Measurements from ENCODE around the gene HSD17B14.
"Not testable (repeated sequence)": the region's sequence is repeated elsewhere in the genome, so short reads cannot be mapped to it uniquely, and the experiment has no call there.

Gene HSD17B14

DNA sequence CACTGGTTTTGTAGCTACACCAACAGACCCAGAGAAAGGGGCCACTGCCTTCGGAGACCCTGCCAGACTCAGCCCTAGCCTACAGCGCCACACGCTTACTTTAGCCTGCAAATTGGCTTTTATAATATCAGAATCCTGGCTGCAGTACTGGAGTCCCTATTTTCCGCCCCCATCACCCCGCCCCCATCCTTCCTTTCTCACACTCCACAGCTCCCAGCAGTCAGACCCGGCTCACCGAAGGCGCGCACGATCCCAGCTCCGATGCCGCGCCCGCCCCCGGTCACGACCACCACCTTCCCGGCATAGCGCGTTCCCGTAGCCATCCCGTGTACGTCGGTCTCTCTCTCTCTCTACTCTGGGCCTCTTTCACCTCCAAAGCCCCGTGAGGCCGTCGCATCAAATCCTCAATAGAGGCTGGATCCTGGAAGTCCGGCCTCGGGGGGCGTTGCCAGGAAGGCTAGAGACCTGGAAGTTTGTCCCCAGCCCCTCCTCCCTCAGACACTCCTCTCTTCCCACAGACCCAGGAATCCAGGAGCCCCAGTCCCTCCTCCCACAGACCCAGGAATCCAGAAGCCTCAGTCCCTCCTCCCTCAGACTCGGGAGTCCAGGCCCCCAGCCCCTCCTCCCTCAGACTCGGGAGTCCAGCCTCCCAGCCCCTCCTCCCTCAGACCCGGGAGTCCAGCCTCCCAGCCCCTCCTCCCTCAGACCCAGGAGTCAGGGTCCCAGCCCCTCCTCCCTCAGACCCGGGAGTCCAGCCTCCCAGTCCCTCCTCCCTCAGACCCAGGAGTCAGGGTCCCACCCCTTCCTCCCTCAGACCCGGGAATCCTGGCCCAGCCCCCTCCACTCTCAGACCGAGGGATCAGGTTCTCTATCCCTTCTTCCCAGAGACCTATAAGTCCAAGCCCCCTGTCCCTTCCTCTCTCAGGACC, at the start of gene HSD17B14:
Gene HSD17B14, minus strand, starts transcription at position 403 of the 929 bp plus-strand sequence. Its CDS starts 80 bp downstream, at position 323.
- no peak for DNase-seq (ENCODE audit: low read depth in 2 of 2)

- no peak for DNase-seq (ENCODE audit: low read depth in 2 of 2)
Observed at GRCh38 chr19:48883726-48884125, 47.4 kb upstream of the HSD17B14 start.

DNA sequence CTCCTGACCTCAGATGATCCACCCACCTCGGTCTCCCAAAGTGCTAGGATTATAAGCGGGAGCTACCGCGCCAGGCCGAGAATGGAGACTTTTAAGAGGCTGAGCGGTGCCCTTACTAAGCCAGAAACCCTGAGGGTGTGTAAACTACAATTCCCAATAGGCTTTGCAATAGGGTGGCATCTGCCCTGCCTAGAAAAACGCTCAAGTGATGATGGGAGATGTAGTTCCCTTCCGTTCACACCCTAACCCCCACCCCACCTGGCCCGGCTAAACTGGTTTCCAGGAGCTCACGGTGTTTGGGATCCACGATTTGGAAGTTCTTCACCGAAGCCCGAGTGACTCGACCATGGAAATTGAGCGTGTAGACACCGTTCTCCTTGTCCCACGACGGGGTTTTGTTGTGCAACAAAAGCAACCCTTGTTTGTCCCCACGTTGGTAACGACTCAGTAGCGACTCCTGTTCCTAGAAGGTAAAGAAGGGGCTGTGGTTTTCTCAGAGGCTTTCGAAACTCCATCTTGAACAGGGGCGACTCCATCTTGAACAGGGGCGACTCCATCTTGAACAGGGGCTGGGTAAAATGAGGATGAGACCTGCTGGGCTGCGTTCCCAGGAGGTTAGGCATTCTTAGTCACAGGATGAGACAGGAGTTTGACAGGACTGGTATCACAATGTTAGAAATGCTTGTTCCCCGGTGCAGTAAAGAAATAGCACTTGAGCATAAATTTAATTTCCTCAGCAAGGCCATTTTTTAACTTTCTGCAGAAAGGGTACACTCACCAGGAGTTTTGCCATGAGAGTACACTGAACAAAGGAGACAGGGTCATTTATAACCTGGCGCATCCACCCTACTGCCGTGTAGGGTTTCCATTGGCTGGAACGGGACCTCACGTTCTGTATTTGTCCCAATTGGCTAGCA, 45.7 kb upstream of the HSD17B14 start:
- no peak for DNase-seq (ENCODE audit: low read depth in 2 of 2)

DNA sequence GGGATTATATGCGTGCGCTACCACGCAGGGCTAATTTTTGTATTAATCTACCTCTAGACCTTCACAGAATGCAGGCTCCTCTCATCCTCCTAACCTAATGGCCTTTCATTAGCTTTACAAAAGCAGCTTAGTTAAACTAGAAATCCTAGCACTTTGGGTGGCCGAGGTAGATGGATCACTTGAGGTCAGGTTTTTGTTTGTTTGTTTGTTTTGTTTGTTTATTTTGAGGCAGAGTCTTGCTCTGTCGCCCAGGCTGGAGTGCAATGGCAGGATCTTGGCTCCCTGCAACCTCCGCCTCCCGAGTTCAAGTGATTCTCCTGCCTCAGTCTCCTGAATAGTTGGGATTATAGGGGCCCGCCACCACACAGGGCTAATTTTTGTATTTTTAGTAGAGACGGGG, 43.4 kb upstream of the HSD17B14 start:
- DNase-seq (ENCODE audit: low read depth in 2 of 2): not testable (repeated sequence)

GRCh38 chr19:48879025-48879637, 42.8 kb upstream of the HSD17B14 start:
- DNase-seq (ENCODE audit: low read depth in 2 of 2): no peak

GRCh38 chr19:48878196-48879024, 42.1 kb upstream of the HSD17B14 start:
- DNase-seq (ENCODE audit: low read depth in 2 of 2): no peak

DNA sequence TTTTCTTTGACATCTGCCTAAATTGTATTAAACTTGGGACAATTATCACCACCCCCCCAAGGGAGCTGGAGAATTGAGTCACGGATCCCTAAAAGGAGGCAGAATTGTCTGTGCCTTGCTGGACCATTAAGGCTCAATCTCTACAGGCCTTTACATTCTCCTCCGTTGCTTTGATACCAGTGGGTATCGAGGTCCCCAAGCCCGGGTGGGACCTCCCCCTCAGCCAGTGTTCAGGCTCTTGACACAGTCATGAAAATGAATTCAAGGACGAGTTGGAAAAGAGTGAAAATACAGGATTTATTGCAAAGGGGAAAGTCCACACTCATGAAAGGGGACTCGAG, 41.5 kb upstream of the HSD17B14 start:
- DNase-seq (ENCODE audit: low read depth in 2 of 2): no peak

- DNase-seq (ENCODE audit: low read depth in 2 of 2): peak in 1 of 2 donors; percentile 33
Observed at GRCh38 chr19:48876043-48876981, 40.0 kb upstream of the HSD17B14 start.

DNA sequence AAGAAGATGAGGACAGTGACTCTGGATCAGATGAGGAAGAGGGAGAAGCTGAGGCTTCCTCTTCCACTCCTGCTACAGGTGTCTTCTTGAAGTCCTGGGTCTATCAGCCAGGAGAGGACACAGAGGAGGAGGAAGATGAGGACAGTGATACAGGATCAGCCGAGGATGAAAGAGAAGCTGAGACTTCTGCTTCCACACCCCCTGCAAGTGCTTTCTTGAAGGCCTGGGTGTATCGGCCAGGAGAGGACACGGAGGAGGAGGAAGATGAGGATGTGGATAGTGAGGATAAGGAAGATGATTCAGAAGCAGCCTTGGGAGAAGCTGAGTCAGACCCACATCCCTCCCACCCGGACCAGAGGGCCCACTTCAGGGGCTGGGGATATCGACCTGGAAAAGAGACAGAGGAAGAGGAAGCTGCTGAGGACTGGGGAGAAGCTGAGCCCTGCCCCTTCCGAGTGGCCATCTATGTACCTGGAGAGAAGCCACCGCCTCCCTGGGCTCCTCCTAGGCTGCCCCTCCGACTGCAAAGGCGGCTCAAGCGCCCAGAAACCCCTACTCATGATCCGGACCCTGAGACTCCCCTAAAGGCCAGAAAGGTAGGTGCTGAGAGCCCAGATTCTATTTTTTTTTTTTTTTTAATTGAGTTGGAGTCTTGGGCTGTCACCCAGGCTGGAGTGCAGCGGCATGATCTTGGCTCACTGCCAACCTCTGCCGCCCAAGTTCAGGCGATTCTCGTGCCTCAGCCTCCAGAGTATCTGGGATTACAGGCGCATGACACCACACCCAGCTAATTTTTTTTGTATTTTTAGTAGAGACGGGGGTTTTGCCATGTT, 38.2 kb upstream of the HSD17B14 start:
- DNase-seq (ENCODE audit: low read depth in 2 of 2): no peak

DNA sequence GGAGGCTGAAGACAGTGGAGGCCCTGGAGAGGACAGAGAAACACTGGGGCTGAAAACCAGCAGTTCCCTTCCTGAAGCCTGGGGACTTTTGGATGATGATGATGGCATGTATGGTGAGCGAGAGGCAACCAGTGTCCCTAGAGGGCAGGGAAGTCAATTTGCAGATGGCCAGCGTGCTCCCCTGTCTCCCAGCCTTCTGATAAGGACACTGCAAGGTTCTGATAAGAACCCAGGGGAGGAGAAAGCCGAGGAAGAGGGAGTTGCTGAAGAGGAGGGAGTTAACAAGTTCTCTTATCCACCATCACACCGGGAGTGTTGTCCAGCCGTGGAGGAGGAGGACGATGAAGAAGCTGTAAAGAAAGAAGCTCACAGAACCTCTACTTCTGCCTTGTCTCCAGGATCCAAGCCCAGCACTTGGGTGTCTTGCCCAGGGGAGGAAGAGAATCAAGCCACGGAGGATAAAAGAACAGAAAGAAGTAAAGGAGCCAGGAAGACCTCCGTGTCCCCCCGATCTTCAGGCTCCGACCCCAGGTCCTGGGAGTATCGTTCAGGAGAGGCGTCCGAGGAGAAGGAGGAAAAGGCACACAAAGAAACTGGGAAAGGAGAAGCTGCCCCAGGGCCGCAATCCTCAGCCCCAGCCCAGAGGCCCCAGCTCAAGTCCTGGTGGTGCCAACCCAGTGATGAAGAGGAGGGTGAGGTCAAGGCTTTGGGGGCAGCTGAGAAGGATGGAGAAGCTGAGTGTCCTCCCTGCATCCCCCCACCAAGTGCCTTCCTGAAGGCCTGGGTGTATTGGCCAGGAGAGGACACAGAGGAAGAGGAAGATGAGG, 37.4 kb upstream of the HSD17B14 start:
- DNase-seq (ENCODE audit: low read depth in 2 of 2): no peak

DNA sequence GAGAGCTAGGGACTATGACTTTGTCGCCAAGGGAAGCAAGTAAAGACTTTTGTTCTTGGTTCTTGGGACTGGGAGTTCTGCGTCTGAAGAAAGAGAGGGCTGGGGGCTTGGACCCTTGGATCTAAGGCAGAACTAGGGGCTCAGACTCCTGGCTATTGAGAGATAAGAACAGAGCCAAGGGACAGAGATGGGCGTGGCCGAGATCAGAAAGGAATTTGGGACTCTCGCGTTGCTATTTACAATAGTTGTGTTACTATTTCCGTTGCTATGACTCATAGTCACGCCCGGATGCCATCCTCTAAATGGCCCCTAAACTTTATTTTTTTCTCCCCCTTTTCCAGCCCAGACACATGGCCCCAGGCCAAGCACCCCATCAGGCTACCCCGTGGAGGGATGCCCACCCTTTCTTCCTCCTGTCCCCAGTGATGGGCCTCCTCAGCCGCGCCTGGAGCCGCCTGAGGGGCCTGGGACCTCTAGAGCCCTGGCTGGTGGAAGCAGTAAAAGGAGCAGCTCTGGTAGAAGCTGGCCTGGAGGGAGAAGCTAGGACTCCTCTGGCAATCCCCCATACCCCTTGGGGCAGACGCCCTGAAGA, 36.7 kb upstream of the HSD17B14 start:
- DNase-seq (ENCODE audit: low read depth in 2 of 2): peak; percentile 53 to 65

GRCh38 chr19:48872182-48872883, 36.0 kb upstream of the HSD17B14 start, which contains the start of gene PPP1R15A:
Gene PPP1R15A (plus strand): TSS chr19:48872421. CDS start chr19:48873234, 813 bp downstream.
- DNase-seq (ENCODE audit: low read depth in 2 of 2): peak; percentile 94 to 97

DNA sequence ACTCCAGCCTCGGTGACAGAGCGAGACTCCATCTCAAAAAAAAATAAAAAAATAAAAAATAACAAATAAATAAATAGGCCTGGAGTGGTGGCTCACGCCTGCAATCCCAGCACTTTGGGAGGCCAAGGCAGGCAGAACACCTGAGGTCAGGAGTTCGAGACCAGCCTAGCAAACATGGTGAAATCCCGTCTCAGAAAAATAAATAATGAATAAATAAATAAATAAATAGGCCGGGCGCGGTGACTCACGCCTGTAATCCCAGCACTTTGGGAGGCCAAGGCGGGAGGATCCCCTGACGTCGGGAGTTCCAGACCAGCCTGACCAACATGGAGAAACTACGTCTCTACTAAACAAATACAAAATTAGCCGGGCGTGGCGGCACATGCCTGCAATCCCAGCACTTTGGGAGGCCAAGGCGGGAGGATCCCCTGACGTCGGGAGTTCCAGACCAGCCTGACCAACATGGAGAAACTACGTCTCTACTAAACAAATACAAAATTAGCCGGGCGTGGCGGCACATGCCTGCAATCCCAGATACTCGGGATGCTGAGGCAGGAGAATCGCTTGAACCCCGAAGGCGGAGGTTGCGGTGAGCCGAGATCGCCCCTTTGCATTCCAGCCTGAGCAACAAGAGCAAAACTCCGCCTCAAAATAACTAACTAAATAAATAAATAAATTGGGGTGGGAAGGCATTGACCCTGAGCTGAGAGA, 35.3 kb upstream of the HSD17B14 start:
- not testable (repeated sequence) for DNase-seq (ENCODE audit: low read depth in 2 of 2)

- no peak for DNase-seq (ENCODE audit: low read depth in 2 of 2)
Observed at GRCh38 chr19:48870048-48870447, 33.8 kb upstream of the HSD17B14 start.

GRCh38 chr19:48868114-48868886, 32.0 kb upstream of the HSD17B14 start, which contains the start of gene PLEKHA4:
Gene PLEKHA4 (minus strand): TSS chr19:48868617. CDS start chr19:48867620, 997 bp downstream.
- no peak for DNase-seq (ENCODE audit: low read depth in 2 of 2)

DNA sequence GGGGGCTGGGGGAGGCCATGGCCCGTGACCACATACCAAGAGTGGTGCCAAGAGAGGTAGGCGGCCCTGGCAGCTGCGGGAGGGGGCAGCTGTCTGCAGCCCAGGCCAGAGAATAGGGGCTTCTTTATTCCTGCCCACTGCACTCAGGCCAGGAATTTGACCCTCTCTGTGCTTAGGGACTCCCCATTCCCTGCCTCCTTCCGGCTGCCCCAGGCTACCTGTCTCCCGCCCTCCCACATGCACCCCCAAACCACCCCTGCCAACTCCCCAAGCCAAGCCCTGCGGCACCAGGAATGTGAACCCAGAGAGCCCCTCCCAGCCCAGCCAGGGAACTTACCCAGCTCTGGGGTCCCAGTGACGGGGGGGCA, 31.4 kb upstream of the HSD17B14 start:
- DNase-seq (ENCODE audit: low read depth in 2 of 2): no peak

All from stimulated activated CD8-positive, alpha-beta memory T cell treated with anti-CD3 and anti-CD28 coated beads, Interleukin-15, amount 100 ng/mL, for 48 hours (primary cell).